ENCODE results near the gene RUNX3.

The RUNX3 gene

GRCh38 chr1:24896596-24897262, 33.3 kb downstream of the RUNX3 start:
- Histone ChIP-seq H3K9me3 (ENCODE audit: control insufficient read depth, insufficient read depth, low read depth, low read length) (no peaks in the 10 kb centered on the region), H3K27ac (ENCODE audit: extremely low read depth, low read depth, low read length) (no peak overlapping the region), H3K4me1 (ENCODE audit: control insufficient read depth, insufficient read depth, low read length) (no peaks in the 10 kb centered on the region), H3K4me3 (ENCODE audit: low read depth, low read length) (no peak overlapping the region), H3K36me3 (ENCODE audit: control insufficient read depth in 2 of 2, insufficient read depth in 1 of 2, low read length in 2 of 2) (no peaks in the 10 kb centered on the region)
- ChIA-PET CTCF (interaction anchor here (0.6 to 2.7 kb wide), 5 partner anchors 12 to 49 kb away, joined by 3 to 15 read pairs (median 4); no protein-coding TSS in a partner anchor), POLR2A (no interaction called here)
- TF ChIP-seq SCRT2 (tag by site-specific recombination; IDR thresholded peaks at IDR 0.05) (no peak), KLF9 (tag by site-specific recombination; IDR thresholded peaks at IDR 0.05; ENCODE audit: low read depth) (no peak), HOXA7 (CRISPR knock-in tag; IDR thresholded peaks at IDR 0.05; ENCODE audit: borderline replicate concordance) (no peak), ZNF621 (tag by site-specific recombination; IDR thresholded peaks at IDR 0.05) (no peak), ZBTB21 (tag by site-specific recombination; IDR thresholded peaks at IDR 0.05) (no peak), KLF7 (tag by site-specific recombination; IDR thresholded peaks at IDR 0.05; ENCODE audit: borderline replicate concordance) (no peak), INSM2 (tag by site-specific recombination; IDR thresholded peaks at IDR 0.05) (no peak), ZNF600 (tag by site-specific recombination; IDR thresholded peaks at IDR 0.05) (no peak), ZNF629 (tag by site-specific recombination; IDR thresholded peaks at IDR 0.05) (no peak), ZNF510 (tag by site-specific recombination; IDR thresholded peaks at IDR 0.05; ENCODE audit: insufficient replicate concordance) (no peak), ZNF596 (tag by site-specific recombination; IDR thresholded peaks at IDR 0.05) (no peak)
- TF ChIP-seq, protein P1, sequence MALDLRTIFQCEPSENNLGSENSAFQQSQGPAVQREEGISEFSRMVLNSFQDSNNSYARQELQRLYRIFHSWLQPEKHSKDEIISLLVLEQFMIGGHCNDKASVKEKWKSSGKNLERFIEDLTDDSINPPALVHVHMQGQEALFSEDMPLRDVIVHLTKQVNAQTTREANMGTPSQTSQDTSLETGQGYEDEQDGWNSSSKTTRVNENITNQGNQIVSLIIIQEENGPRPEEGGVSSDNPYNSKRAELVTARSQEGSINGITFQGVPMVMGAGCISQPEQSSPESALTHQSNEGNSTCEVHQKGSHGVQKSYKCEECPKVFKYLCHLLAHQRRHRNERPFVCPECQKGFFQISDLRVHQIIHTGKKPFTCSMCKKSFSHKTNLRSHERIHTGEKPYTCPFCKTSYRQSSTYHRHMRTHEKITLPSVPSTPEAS (tag by site-specific recombination; IDR thresholded peaks at IDR 0.05): no peak

GRCh38 chr1:24896176-24896575, 33.9 kb downstream of the RUNX3 start:
- Histone ChIP-seq H3K27ac (ENCODE audit: extremely low read depth, low read depth, low read length) (no peak overlapping the region), H3K36me3 (ENCODE audit: control insufficient read depth in 2 of 2, insufficient read depth in 1 of 2, low read length in 2 of 2) (no peaks in the 10 kb centered on the region), H3K4me3 (ENCODE audit: low read depth, low read length) (no peak overlapping the region), H3K9me3 (ENCODE audit: control insufficient read depth, insufficient read depth, low read depth, low read length) (no peaks in the 10 kb centered on the region), H3K4me1 (ENCODE audit: control insufficient read depth, insufficient read depth, low read length) (no peaks in the 10 kb centered on the region)
- CTCF ChIA-PET: interaction anchor here (1.0 to 1.6 kb wide), 3 partner anchors 34 to 49 kb away, joined by 3 to 5 read pairs (median 4); no protein-coding TSS in a partner anchor
- no peak for TF ChIP-seq GLI2 (tag by site-specific recombination; IDR thresholded peaks at IDR 0.05; ENCODE audit: borderline replicate concordance, low read depth)
- TF ChIP-seq ZNF214 (tag by site-specific recombination; IDR thresholded peaks at IDR 0.05; ENCODE audit: borderline replicate concordance): no peak
- no peak for TF ChIP-seq ZNF302 (tag by site-specific recombination; IDR thresholded peaks at IDR 0.05; ENCODE audit: low read depth)
- POLR2A ChIA-PET: no interaction called here

DNA sequence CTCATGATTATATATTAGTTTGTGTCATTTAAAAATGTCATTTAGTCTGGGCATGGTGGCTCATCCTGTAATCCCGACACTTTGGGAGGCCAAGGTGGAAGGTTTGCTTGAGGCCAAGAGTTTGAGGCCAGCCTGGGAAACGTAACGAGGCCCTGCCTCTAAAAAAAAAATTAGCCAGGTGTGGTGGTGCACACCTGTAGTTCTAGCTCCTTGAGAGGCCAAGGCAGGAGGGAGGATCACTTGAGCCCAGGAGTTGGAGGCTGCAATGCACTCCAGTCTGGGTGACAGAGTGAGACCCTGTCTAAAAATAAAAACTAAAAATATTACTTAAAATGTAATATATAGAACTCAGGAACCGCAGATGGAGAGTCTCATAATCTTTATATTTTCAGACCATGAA, 34.6 kb downstream of the RUNX3 start:
- Histone ChIP-seq H3K36me3 (ENCODE audit: control insufficient read depth in 2 of 2, insufficient read depth in 1 of 2, low read length in 2 of 2) (no peaks in the 10 kb centered on the region), H3K27ac (ENCODE audit: extremely low read depth, low read depth, low read length) (no peak overlapping the region), H3K9me3 (ENCODE audit: control insufficient read depth, insufficient read depth, low read depth, low read length) (no peaks in the 10 kb centered on the region), H3K4me3 (ENCODE audit: low read depth, low read length) (no peak overlapping the region), H3K4me1 (ENCODE audit: control insufficient read depth, insufficient read depth, low read length) (no peaks in the 10 kb centered on the region)
- CTCF ChIA-PET: interaction anchor here (1.0 to 1.6 kb wide), 2 partner anchors 45 to 48 kb away, joined by 3 to 5 read pairs; no protein-coding TSS in a partner anchor
- POLR2A ChIA-PET: no interaction called here
- TF ChIP-seq ZNF768 (tag by site-specific recombination; IDR thresholded peaks at IDR 0.05) (no peak), ZNF837 (tag by site-specific recombination; IDR thresholded peaks at IDR 0.05) (no peak)

Measured in HEK293 (cell line).